Stimulated activated naive CD8-positive, alpha-beta T cell treated with anti-CD3 and anti-CD28 coated beads, Interleukin-15, amount 100 ng/mL, for 72 hours (primary cell): ENCODE measurements around the gene DEFB128.
"Not testable (repeated sequence)": the region's sequence is repeated elsewhere in the genome, so short reads cannot be mapped to it uniquely, and the experiment has no call there.

Experiments used
- ATAC-seq: fragments of 150-1000 bp; cut with Tn5 transposase; 2 replicates; pipeline ENCODE4 v1.10.0; 2021; ENCODE audit warnings: mild to moderate bottlenecking, moderate library complexity
- DNase-seq, 2 donors: peaks; one replicate each; pipeline ENCODE4 v3.0.0; 2021 to 2022
- H3K27ac Mint-ChIP-seq, 2 donors: one replicate each; pipeline ENCODE4 v1.8.0; 2022; ENCODE audit warnings: mild to moderate bottlenecking in 2 of 2, mixed read lengths in 2 of 2, moderate library complexity in 2 of 2
- H3K27me3 Mint-ChIP-seq: one replicate; pipeline ENCODE4 v1.8.0; 2022; ENCODE audit warnings: mixed read lengths
- H3K4me1 Mint-ChIP-seq: one replicate; pipeline ENCODE4 v1.8.0; 2022; ENCODE audit warnings: mild to moderate bottlenecking, mixed read lengths
- H3K4me3 Mint-ChIP-seq, 2 donors: one replicate each; pipeline ENCODE4 v1.8.0; 2022; ENCODE audit warnings: mild to moderate bottlenecking in 2 of 2, mixed read lengths in 2 of 2, moderate library complexity in 1 of 2
- H3K9me3 Mint-ChIP-seq, 2 donors: one replicate each; pipeline ENCODE4 v1.8.0; 2022; ENCODE audit warnings: mixed read lengths in 2 of 2

DEFB128 gene

GRCh38 chr20:189611-190010 lies at the start of gene DEFB128:
Gene DEFB128, minus strand, starts transcription at chr20:189711. Its CDS starts 88 bp downstream, at chr20:189623.
- no peak for DNase-seq
- H3K27me3 Mint-ChIP-seq, result peaks cover 59% of the 10 kb centered on the region
- ATAC-seq, result no peak
- peaks cover 4% of the 10 kb centered on the region for H3K4me1 Mint-ChIP-seq
- peaks cover 4 to 17% of the 10 kb centered on the region in 2 donors for H3K9me3 Mint-ChIP-seq
- H3K27ac Mint-ChIP-seq, result no peak within 1 kb of the TSS
- no peak within 1 kb of the TSS for H3K4me3 Mint-ChIP-seq

DNA sequence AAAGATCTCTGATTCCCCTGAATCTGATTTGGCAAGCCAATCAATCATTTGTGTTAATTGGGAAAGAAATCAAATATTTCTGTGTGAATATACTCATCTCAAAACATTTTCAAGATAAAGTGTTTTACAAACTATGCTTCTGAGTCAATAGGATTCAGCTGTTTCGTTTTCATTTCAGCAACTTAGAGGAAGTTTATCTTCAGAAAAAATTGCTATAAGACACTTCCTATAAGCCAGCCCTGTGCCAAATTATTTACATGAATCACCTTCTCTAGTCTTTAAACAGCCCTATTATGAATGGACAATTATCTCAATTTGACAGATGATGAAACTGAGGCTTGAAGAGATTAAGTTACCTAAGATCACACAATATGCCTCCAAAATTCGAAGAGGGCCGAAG lies 48.4 kb upstream of the DEFB128 start:
- H3K4me3 Mint-ChIP-seq, result peak overlapping the region; percentile 85 to 86
- peaks cover 23% of the 10 kb centered on the region for H3K4me1 Mint-ChIP-seq
- ATAC-seq (peak; percentile 85), DNase-seq (no peak)
- H3K27me3 Mint-ChIP-seq, result no peaks in the 10 kb centered on the region
- no peaks in the 10 kb centered on the region for H3K9me3 Mint-ChIP-seq
- peak overlapping the region; percentile 59 to 91 for H3K27ac Mint-ChIP-seq

DNA sequence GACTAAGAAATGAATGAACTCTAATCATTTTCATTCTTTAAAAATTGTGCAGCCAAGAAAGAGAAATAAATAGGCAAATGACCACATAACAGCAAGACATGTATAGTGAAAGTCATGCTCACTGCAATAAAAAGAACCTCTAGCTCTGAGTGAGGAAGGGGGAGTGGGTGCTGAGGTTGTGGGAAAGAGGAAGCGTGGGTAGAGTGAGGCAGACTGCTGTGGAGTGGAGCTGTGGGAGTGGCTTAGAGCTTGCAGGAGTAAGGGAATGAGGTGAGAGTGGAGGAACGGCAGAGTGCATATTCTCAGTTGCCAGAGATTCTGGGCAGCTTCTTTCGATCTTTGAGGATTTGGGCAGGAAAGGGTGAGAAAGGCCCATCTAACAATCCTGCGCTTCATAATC lies 48.0 kb upstream of the DEFB128 start:
- H3K4me3 Mint-ChIP-seq, result peak overlapping the region; percentile 85 to 86
- ATAC-seq, result peak; percentile 83
- H3K27ac Mint-ChIP-seq, result peak overlapping the region; percentile 59 to 91
- H3K9me3 Mint-ChIP-seq, result no peaks in the 10 kb centered on the region
- H3K4me1 Mint-ChIP-seq, result peaks cover 23% of the 10 kb centered on the region
- no peaks in the 10 kb centered on the region for H3K27me3 Mint-ChIP-seq
- DNase-seq, result peak in 1 of 2 donors; percentile 23

- ATAC-seq (no peak), DNase-seq (no peak)
- Mint-ChIP-seq H3K27ac (no peak overlapping the region), H3K9me3 (peaks cover 0 to 4% of the 10 kb centered on the region in 2 donors), H3K27me3 (no peaks in the 10 kb centered on the region), H3K4me3 (no peak overlapping the region), H3K4me1 (peaks cover 23% of the 10 kb centered on the region)
These were observed 46.4 kb upstream of the DEFB128 start for GRCh38 chr20:235891-236290.

GRCh38 chr20:227439-228105 lies 38.1 kb upstream of the DEFB128 start:
- peak; percentile 63 for ATAC-seq

GRCh38 chr20:226958-227357 lies 37.4 kb upstream of the DEFB128 start, which contains the start of gene DEFB129:
Gene DEFB129, plus strand, starts transcription at chr20:227258. Its CDS starts 31 bp downstream, at chr20:227289.
- no peaks in the 10 kb centered on the region for H3K27me3 Mint-ChIP-seq
- peak within 1 kb of the TSS; percentile 77 to 86 for H3K27ac Mint-ChIP-seq
- no peak for ATAC-seq
- DNase-seq, result no peak
- H3K4me1 Mint-ChIP-seq, result peaks cover 25% of the 10 kb centered on the region
- H3K4me3 Mint-ChIP-seq, result peak within 1 kb of the TSS; percentile 3 to 18
- peaks cover 9 to 16% of the 10 kb centered on the region in 2 donors for H3K9me3 Mint-ChIP-seq

More at GRCh38 chr20:227439-228105, 38.1 kb upstream of the DEFB128 start:
- Mint-ChIP-seq H3K27ac (peak overlapping the region; percentile 23 to 86), H3K27me3 (no peaks in the 10 kb centered on the region), H3K4me3 (peak overlapping the region; percentile 3 to 18), H3K4me1 (peaks cover 25% of the 10 kb centered on the region), H3K9me3 (peaks cover 11 to 16% of the 10 kb centered on the region in 2 donors)
- no peak for DNase-seq

DNA sequence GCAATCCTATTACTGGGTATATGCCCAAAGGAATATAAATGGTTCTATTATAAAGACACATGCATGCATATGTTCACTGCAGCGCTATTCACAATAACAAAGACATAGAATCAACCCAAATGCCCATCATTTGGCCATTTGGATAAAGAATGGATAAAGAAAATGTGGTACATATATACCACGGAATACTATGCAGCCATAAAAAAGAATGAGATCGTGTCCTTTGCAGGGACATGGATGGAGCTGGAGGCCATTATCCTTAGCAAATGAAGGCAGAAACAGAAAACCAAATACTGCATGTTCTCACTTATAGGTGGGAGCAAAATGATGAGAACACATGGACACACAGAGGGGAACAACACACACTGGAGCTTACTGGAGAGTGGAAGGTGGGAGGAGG lies 36.4 kb upstream of the DEFB128 start:
- H3K27me3 Mint-ChIP-seq, ATAC-seq, H3K4me3 Mint-ChIP-seq, DNase-seq: not testable (repeated sequence)
- Mint-ChIP-seq H3K9me3 (peaks cover 7 to 16% of the 10 kb centered on the region in 2 donors), H3K27ac (peak overlapping the region in 1 of 2 donors; percentile 67), H3K4me1 (peaks cover 25% of the 10 kb centered on the region)

DNA sequence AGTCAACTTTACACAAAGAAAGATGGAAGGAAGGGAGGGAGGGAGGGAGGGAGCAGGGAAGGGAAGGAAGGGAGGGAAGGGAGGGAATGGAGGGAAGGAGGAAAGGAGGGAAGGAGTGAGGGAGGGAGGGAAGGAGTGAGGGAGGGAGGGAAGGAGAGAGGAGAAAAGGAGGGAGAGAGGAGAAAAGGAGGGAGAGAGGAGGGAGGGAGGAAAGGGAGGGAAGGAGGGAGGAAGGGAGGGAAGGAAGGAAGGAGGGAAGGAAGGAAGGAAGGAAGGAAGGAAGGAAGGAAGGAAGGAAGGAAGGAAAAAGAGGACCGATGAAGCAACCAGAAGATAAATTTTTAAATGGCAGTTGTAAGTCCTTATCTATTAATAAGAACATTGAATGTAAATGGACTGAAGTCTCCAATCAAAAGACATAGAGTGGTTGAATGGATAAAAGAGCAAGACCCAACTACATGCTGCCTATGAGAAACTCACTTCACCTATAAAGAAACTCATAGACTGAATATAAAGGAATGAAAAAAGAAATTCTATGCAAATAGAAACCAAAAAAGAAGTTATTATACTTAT lies 31.8 kb upstream of the DEFB128 start:
- no peak overlapping the region for H3K4me3 Mint-ChIP-seq
- H3K27me3 Mint-ChIP-seq, result peaks cover 28% of the 10 kb centered on the region
- H3K27ac Mint-ChIP-seq, result peak overlapping the region in 1 of 2 donors; percentile 60
- H3K9me3 Mint-ChIP-seq, result peaks cover 0 to 7% of the 10 kb centered on the region in 2 donors
- ATAC-seq (no peak), DNase-seq (no peak)
- peaks cover under 1% of the 10 kb centered on the region for H3K4me1 Mint-ChIP-seq

- H3K9me3 Mint-ChIP-seq, result no peaks in the 10 kb centered on the region
- no peak for ATAC-seq
- no peak overlapping the region for H3K4me3 Mint-ChIP-seq
- no peaks in the 10 kb centered on the region for H3K4me1 Mint-ChIP-seq
- no peak for DNase-seq
- H3K27ac Mint-ChIP-seq, result no peak overlapping the region
- peaks cover 28% of the 10 kb centered on the region for H3K27me3 Mint-ChIP-seq
These were observed 30.0 kb upstream of the DEFB128 start for GRCh38 chr20:219290-220115.

GRCh38 chr20:217266-217665 lies 27.8 kb upstream of the DEFB128 start:
- no peaks in the 10 kb centered on the region for H3K4me1 Mint-ChIP-seq
- no peaks in the 10 kb centered on the region for H3K9me3 Mint-ChIP-seq
- ATAC-seq (no peak), DNase-seq (no peak)
- H3K27me3 Mint-ChIP-seq, result peaks cover 35% of the 10 kb centered on the region
- H3K4me3 Mint-ChIP-seq, result no peak overlapping the region
- H3K27ac Mint-ChIP-seq, result no peak overlapping the region

GRCh38 chr20:215796-216195 lies 26.3 kb upstream of the DEFB128 start:
- Mint-ChIP-seq H3K27ac (no peak overlapping the region), H3K9me3 (no peaks in the 10 kb centered on the region), H3K4me1 (no peaks in the 10 kb centered on the region), H3K27me3 (peaks cover 30% of the 10 kb centered on the region), H3K4me3 (no peak overlapping the region)
- no peak for DNase-seq
- no peak for ATAC-seq

GRCh38 chr20:214383-214782 lies 24.9 kb upstream of the DEFB128 start:
- H3K4me3 Mint-ChIP-seq, result no peak overlapping the region
- no peak for ATAC-seq

DNA sequence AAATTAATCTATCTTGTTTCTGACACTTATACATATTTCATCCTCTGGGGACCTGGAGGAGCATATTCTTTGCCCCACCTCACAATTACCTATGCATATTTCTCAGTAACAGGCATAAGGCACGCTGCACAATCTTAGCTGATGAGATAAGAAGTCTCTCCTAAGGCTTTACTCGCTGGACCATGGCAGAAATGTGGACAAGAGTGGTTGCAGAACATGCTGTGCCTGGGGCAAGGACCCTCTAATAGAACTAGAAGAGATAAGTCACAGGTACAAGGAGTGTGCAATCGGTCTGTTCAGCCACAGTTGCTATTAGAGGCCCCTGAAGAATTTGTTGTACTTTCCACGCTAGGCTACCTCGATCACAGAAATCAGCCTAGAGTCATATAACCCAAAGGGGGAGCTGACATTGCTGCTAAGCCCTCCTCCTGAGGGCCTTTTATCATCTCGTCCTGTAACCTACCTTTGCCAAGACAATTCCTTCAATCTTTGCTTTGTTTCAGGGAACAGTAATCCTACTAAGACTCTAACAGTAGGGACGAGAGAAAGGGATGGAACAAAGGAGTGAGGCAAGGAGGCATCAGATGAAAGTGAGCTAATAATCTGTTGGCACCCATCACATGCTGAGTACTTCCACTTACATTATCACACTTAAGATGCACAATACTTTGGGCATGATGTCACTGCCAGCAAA lies 21.4 kb upstream of the DEFB128 start:
- H3K27ac Mint-ChIP-seq, result no peak overlapping the region
- H3K4me3 Mint-ChIP-seq, result no peak overlapping the region
- peaks cover 7% of the 10 kb centered on the region for H3K27me3 Mint-ChIP-seq
- no peaks in the 10 kb centered on the region for H3K9me3 Mint-ChIP-seq
- ATAC-seq (no peak), DNase-seq (no peak)
- H3K4me1 Mint-ChIP-seq, result no peaks in the 10 kb centered on the region

More at GRCh38 chr20:214383-214782, 24.9 kb upstream of the DEFB128 start:
- H3K4me1 Mint-ChIP-seq, result no peaks in the 10 kb centered on the region
- no peaks in the 10 kb centered on the region for H3K9me3 Mint-ChIP-seq
- peaks cover 16% of the 10 kb centered on the region for H3K27me3 Mint-ChIP-seq
- no peak overlapping the region for H3K27ac Mint-ChIP-seq
- no peak for DNase-seq

DNA sequence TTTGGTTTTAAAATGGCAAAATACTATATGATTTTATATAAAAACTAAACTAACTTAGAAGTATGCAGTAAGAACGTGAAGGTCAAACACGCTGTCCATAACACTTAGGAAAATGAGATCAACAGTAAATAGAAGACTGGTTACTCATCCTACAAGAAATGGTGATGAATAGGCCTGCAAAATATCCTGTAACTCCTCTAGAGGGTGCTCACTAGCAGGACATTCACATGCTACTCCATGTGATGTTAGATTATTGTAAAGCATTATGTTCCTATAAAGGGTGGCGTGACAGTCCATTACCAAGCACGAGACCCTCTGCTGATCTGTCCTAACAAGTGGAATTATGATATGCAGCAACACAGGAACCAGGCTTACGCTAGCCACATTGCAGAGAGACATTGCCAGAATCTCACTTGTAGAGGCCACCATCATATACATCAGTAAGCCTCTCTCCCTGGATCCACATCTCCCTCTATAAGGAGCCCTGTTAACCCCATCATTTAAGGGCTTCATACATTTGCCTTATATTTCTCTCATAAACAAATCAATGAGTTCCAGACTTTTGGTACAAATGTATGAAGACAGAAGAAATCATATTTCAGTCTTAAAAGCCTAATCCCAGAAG lies 19.5 kb upstream of the DEFB128 start:
- H3K9me3 Mint-ChIP-seq, result no peaks in the 10 kb centered on the region
- peaks cover 7% of the 10 kb centered on the region for H3K27me3 Mint-ChIP-seq
- ATAC-seq (peak; percentile 89), DNase-seq (peak; percentile 12 to 26)
- no peak overlapping the region for H3K27ac Mint-ChIP-seq
- no peaks in the 10 kb centered on the region for H3K4me1 Mint-ChIP-seq
- no peak overlapping the region for H3K4me3 Mint-ChIP-seq

DNA sequence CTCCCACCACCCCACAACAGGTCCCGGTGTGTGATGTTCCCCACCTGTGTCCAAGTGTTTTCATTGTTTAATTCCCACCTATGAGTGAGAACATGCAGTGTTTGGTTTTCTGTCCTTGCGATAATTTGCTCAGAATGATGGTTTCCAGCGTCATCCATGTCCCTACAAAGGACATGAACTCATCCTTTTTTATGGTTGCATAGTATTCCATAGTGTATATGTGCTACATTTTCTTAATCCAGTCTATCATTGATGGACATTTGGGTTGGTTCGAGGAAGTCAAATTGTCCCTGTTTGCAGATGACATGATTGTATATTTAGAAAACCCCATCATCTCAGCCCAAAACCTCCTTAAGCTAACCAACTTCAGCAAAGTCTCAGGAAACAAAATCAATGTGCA lies 14.1 kb upstream of the DEFB128 start:
- not testable (repeated sequence) for ATAC-seq, DNase-seq, H3K4me1 Mint-ChIP-seq, H3K4me3 Mint-ChIP-seq, H3K9me3 Mint-ChIP-seq
- H3K27ac Mint-ChIP-seq, result peak overlapping the region in 1 of 2 donors; percentile 16
- H3K27me3 Mint-ChIP-seq, result peaks cover 12% of the 10 kb centered on the region
